Peyer's patch (tissue), 4 donors: ENCODE data around the gene LIME1. TPM values are rescaled to one million over a fixed set of nuclear protein-coding genes. Genes with fewer than 3 reads are reported as not detected.
A peak's percentile ranks its signal among the peaks of the same experiment; 100 is the strongest.

ENCODE experiments used
- DNase-seq, 3 donors: peaks; one replicate each; pipeline ENCODE4 v3.0.0-alpha.2; 2017 to 2019
- H3K27ac ChIP-seq, 4 donors: fragments of 200-600 bp; sonication (generic); one replicate each; pipeline ENCODE4 v1.5.1; 2016 to 2019
- H3K27me3 ChIP-seq, 2 donors: fragments of 200-600 bp; sonication (generic); one replicate each; pipeline ENCODE4 v1.5.1; 2019
- H3K36me3 ChIP-seq, 3 donors: fragments of 200-600 bp; sonication (generic); one replicate each; pipeline ENCODE4 v1.5.1; 2016 to 2019
- H3K4me1 ChIP-seq, 4 donors: fragments of 200-600 bp; sonication (generic); one replicate each; pipeline ENCODE4 v1.5.1; 2016 to 2019
- H3K4me3 ChIP-seq, 4 donors: fragments of 200-600 bp; sonication (generic); 1 replicate in 3 of 4; 2 replicates in 1 of 4; pipeline ENCODE4 v1.5.1; 2016 to 2019; ENCODE audit warnings: mild to moderate bottlenecking in 1 of 4
- H3K9me3 ChIP-seq, 4 donors: fragments of 200-600 bp; sonication (generic); one replicate each; pipeline ENCODE4 v1.5.1; 2016 to 2019; ENCODE audit warnings: mild to moderate bottlenecking in 1 of 4
- CTCF ChIP-seq, 6 experiments: fragments of 450-650 bp in 4 of 6; fragments of 200-600 bp in 2 of 6; sonication (generic) in 1 of 6; IDR thresholded peaks; one replicate each; pipeline ENCODE4 v1.5.1; 2017 to 2019; ENCODE audit warnings: antibody characterized with exemption in 6 of 6, mild to moderate bottlenecking in 3 of 6, moderate library complexity in 1 of 6
- POLR2A ChIP-seq, 2 donors: fragments of 450-650 bp; IDR thresholded peaks; one replicate each; pipeline ENCODE4 v1.5.1; 2017; ENCODE audit warnings: antibody characterized with exemption in 2 of 2, mild to moderate bottlenecking in 2 of 2, moderate library complexity in 2 of 2
- total RNA-seq, 4 donors: library from RNA; depleted of rRNA; stranded (reverse); fragments of >200 nt; gene quantifications; one replicate each; pipeline ENCODE4 v1.1.0, GENCODE V29; 2016

LIME1 gene
- total RNA-seq, 4 donors from 2014 or later: 32.6 to 55.3 (median 41.0) TPM

DNA sequence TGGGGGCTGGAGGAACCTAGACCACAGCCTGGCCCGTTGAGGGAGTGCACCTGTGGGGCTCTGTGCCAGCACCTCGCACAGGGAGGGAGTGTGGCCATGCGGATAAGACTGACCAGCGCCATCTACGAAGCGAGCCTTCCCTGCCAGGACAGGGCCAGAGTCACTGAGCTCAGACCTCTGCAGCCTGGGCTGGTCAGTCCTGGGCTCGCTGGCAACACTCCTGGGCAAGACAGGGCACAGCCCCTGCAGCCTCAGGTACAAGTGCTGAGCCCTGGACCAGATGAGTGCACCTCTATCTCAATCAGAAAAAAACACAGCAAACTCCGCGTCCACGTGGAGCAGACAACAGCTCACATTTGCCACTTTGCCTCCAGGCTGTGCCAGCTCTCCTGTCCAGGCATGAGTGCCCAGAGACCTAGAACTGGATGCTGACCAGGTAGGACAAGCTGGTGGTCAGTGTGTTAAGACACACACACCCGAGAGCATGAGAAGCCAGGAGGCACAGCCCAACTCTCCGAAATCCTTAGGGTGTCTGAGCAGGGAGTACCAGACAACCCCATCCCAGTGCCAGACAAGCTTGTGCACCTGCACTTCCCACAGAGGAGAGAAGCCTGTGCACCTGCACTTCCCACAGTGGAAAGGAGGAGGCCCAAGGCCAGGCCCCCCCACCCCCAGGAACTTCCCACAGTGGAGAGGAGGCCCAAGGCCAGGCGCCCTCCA is 33.6 kb upstream of the LIME1 start:
- Histone ChIP-seq H3K9me3 (no peaks in the 10 kb centered on the region), H3K27ac (no peak overlapping the region), H3K4me3 (no peak overlapping the region), H3K4me1 (peaks cover 0 to 28% (median 10%) of the 10 kb centered on the region in 4 donors), H3K27me3 (no peaks in the 10 kb centered on the region), H3K36me3 (peaks cover 0 to 31% (median 0%) of the 10 kb centered on the region in 3 donors)
- no peak for TF ChIP-seq CTCF (IDR thresholded peaks at IDR 0.05)
- no peak for TF ChIP-seq POLR2A (IDR thresholded peaks at IDR 0.05)
- no peak for DNase-seq

DNA sequence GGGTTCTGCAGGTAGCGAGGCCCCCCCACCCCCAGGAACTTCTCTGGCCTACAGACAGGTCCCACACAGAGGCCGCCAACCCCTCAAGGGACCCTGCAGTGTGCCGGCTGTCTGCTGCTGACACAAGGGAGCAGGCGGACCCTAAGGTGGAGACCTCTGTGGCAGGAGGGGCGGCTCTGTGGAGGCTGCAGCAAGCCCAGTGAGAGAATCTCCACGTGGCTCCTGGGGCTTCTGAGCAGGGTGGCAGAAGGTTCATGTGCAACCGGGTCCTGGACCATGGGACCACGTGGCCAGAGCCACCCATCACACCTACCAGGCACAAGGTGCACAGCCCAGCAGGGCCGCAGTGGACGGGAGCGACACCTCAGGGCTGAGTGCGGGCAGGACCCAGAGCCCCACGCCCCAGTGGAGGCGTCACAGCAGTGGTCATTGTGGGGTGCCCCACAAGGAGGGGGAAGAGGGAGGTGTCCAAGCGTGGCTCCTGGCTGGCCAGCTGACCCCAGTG is 32.9 kb upstream of the LIME1 start:
- Histone ChIP-seq H3K27me3 (no peaks in the 10 kb centered on the region), H3K27ac (no peak overlapping the region), H3K9me3 (no peaks in the 10 kb centered on the region), H3K36me3 (peaks cover 0 to 31% (median 0%) of the 10 kb centered on the region in 3 donors), H3K4me1 (peaks cover 0 to 26% (median 11%) of the 10 kb centered on the region in 4 donors), H3K4me3 (no peak overlapping the region)
- peak in 1 of 3 donors; percentile 46 for DNase-seq
- no peak for TF ChIP-seq CTCF (IDR thresholded peaks at IDR 0.05)
- TF ChIP-seq POLR2A (IDR thresholded peaks at IDR 0.05): no peak

DNA sequence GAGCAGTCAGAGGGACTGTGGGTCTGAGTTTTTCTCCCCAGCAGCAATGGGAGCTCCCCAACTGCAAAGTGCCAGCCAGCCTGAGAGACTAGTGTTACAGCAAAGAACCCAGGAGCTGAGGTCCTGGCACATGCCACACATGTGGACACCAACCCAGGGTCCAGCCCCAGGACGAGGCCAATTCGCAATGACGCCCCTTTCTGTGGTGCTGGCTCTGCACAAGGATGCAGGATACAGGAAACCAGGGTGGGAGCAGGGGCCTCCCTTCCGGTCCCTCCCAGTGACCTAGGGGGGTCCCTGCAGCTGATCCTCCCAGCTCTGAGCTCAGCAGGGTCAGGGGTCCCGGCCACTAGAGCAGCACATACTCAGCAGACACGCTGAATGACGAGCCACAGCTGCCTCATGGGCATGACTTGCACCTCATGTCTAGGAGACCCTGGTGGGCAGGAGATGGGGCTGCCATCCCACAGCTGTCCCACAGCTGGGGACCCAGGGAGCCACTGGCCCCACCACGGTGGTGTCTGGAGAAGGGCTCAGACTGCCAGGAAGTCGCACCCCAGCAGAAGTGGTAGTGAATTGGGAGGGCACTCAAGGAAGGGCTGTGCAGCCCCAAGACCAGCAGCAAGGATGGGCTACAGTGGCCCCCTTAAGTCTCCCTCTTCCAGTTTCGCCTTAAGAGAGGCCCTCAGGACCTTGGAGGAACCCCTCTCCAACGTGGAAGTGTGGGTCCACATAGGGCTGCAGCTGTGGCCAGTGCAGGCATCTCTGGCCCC is 32.3 kb upstream of the LIME1 start:
- Histone ChIP-seq H3K27me3 (no peaks in the 10 kb centered on the region), H3K27ac (no peak overlapping the region), H3K36me3 (peaks cover 0 to 33% (median 0%) of the 10 kb centered on the region in 3 donors), H3K4me3 (no peak overlapping the region), H3K9me3 (no peaks in the 10 kb centered on the region), H3K4me1 (peaks cover 2 to 26% (median 17%) of the 10 kb centered on the region in 4 donors)
- DNase-seq: no peak
- TF ChIP-seq CTCF (IDR thresholded peaks at IDR 0.05) (no peak), POLR2A (IDR thresholded peaks at IDR 0.05) (no peak)

DNA sequence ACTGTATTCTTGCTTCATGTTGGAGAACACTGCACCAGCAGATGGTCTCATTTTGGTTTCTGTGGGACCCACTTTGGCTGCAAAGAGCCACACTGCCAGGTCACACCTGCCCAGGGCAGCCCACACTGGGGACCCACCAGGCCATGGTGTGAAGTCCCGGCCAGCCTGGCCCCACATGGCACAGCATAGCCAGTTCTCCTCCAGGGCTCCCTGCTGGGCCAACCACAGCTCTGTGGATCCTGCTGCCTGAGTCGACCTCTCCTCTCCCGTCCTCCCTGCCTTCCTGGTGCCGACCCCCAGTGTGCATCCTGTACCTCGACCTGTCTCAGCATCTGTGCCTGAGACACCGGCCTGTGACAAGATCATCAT is 31.7 kb upstream of the LIME1 start:
- Histone ChIP-seq H3K9me3 (no peaks in the 10 kb centered on the region), H3K27me3 (no peaks in the 10 kb centered on the region), H3K27ac (no peak overlapping the region), H3K4me1 (peaks cover 4 to 25% (median 18%) of the 10 kb centered on the region in 4 donors), H3K4me3 (no peak overlapping the region), H3K36me3 (peaks cover 0 to 39% (median 0%) of the 10 kb centered on the region in 3 donors)
- TF ChIP-seq CTCF (IDR thresholded peaks at IDR 0.05) (no peak), POLR2A (IDR thresholded peaks at IDR 0.05) (no peak)
- DNase-seq: no peak

- Histone ChIP-seq H3K27ac (no peak overlapping the region), H3K27me3 (no peaks in the 10 kb centered on the region), H3K9me3 (no peaks in the 10 kb centered on the region), H3K4me1 (peaks cover 4 to 25% (median 18%) of the 10 kb centered on the region in 4 donors), H3K36me3 (peaks cover 0 to 45% (median 0%) of the 10 kb centered on the region in 3 donors), H3K4me3 (no peak overlapping the region)
- DNase-seq: no peak
- TF ChIP-seq CTCF (IDR thresholded peaks at IDR 0.05) (no peak), POLR2A (IDR thresholded peaks at IDR 0.05) (no peak)
Measured at GRCh38 chr20:63705232-63706026, 31.0 kb upstream of the LIME1 start.
